OCI-LY1 (cell line): ENCODE data around the gene CCDC186.
"Not testable (repeated sequence)": the region's sequence is repeated elsewhere in the genome, so short reads cannot be mapped to it uniquely, and the experiment has no call there.

ENCODE experiments used
- EZH2 ChIP-seq: fragments of 200-600 bp; sonication (generic), shearing (Covaris generic); IDR thresholded peaks from 2 replicates; pipeline ENCODE4 v1.8.0; 2017; ENCODE audit warnings: borderline replicate concordance, mixed run types, mild to moderate bottlenecking, antibody characterized with exemption, low read length, moderate library complexity, mixed read lengths
- TF ChIP-seq, protein P1 (sequence below): fragments of 200-600 bp; sonication (generic), shearing (Covaris generic); IDR thresholded peaks from 2 replicates; pipeline ENCODE4 v1.5.1; 2017; ENCODE audit warnings: mild to moderate bottlenecking, antibody characterized with exemption, low read length, moderate library complexity, mixed read lengths

DNA sequence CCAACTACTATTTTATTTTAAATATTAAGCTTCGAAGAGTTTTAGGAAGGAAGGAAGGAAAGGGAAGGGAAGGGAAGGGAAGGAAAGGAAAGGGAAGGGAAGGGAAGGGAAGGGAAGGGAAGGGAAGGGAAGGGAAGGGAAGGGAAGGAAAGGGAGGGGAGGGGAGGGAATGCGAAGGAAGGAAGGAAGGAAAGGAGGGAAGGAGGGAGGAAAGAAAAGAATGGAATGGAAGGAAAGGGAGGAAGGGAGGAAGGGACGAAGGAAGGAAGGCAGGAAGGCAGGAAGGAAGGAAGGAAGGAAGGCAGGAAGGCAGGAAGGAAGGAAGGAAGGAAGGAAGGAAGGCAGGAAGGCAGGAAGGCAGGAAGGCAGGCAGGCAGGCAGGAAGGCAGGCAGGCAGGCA, 24.5 kb downstream of the CCDC186 start:
- TF ChIP-seq, protein P1, sequence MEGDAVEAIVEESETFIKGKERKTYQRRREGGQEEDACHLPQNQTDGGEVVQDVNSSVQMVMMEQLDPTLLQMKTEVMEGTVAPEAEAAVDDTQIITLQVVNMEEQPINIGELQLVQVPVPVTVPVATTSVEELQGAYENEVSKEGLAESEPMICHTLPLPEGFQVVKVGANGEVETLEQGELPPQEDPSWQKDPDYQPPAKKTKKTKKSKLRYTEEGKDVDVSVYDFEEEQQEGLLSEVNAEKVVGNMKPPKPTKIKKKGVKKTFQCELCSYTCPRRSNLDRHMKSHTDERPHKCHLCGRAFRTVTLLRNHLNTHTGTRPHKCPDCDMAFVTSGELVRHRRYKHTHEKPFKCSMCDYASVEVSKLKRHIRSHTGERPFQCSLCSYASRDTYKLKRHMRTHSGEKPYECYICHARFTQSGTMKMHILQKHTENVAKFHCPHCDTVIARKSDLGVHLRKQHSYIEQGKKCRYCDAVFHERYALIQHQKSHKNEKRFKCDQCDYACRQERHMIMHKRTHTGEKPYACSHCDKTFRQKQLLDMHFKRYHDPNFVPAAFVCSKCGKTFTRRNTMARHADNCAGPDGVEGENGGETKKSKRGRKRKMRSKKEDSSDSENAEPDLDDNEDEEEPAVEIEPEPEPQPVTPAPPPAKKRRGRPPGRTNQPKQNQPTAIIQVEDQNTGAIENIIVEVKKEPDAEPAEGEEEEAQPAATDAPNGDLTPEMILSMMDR, result not testable (repeated sequence)
- not testable (repeated sequence) for TF ChIP-seq EZH2
